Activated naive CD8-positive, alpha-beta T cell treated with anti-CD3 and anti-CD28 coated beads for 36 hours (primary cell): ENCODE measurements around the gene ST3GAL4. TPM values are rescaled to one million over a fixed set of nuclear protein-coding genes. Genes with fewer than 3 reads are reported as not detected.
A peak's percentile ranks its signal among the peaks of the same experiment; 100 is the strongest.

Experiments used
- DNase-seq: peaks from one replicate; pipeline ENCODE4 v3.0.0; 2021
- H3K27ac Mint-ChIP-seq: one replicate; pipeline ENCODE4 v1.8.0; 2022; ENCODE audit warnings: mild to moderate bottlenecking, moderate library complexity, mixed read lengths
- H3K27me3 Mint-ChIP-seq: one replicate; pipeline ENCODE4 v1.8.0; 2022; ENCODE audit warnings: mild to moderate bottlenecking, mixed read lengths
- H3K36me3 Mint-ChIP-seq: one replicate; pipeline ENCODE4 v1.8.0; 2021; ENCODE audit warnings: mild to moderate bottlenecking, mixed read lengths
- H3K4me1 Mint-ChIP-seq: one replicate; pipeline ENCODE4 v1.8.0; 2021; ENCODE audit warnings: mixed read lengths
- H3K4me3 Mint-ChIP-seq: one replicate; pipeline ENCODE4 v1.8.0; 2022; ENCODE audit warnings: mild to moderate bottlenecking, moderate library complexity, mixed read lengths
- H3K9me3 Mint-ChIP-seq: one replicate; pipeline ENCODE4 v1.8.0; 2022; ENCODE audit warnings: mixed read lengths
- total RNA-seq, 2 experiments: library from RNA; stranded (reverse); gene quantifications; one replicate each; pipeline ENCODE4 v1.2.3, GENCODE V29; 2021

Gene ST3GAL4
- total RNA-seq, 2 experiments from 2014 or later: 10.6 to 11.8 TPM

DNA sequence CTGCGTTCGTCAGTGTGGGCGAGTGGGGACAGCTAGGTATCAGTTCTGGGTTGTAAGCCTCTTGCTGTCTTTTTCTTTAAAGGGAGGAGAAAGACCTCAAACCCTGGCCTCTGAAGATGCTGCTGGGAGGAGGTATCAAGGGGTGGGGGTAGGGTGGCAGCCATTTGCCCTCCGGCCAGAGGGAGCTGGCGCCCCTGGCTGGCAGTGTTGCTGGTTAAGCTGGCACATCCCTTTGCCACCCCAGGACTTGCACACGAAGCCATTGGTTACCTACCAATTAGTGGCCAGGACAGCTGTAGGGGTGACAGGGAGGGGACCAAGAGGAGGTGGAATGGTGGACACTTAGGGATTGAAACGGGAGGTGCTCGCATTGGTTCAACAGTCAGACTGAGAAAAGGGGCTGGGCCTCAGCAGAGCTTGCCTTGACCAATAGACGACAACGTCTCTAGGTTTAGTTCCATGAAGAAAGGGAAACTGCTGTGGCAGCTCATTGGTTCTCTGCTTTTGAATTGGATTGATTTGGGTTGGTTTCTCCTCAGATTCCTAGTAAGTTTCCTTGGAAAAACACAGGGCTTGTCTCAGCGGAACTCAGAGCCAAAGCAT is 77.9 kb downstream of the ST3GAL4 start:
- H3K4me3 Mint-ChIP-seq: no peak overlapping the region
- DNase-seq: no peak
- no peaks in the 10 kb centered on the region for H3K27me3 Mint-ChIP-seq
- no peaks in the 10 kb centered on the region for H3K4me1 Mint-ChIP-seq
- no peaks in the 10 kb centered on the region for H3K9me3 Mint-ChIP-seq
- H3K36me3 Mint-ChIP-seq: no peaks in the 10 kb centered on the region
- H3K27ac Mint-ChIP-seq: no peak overlapping the region

DNA sequence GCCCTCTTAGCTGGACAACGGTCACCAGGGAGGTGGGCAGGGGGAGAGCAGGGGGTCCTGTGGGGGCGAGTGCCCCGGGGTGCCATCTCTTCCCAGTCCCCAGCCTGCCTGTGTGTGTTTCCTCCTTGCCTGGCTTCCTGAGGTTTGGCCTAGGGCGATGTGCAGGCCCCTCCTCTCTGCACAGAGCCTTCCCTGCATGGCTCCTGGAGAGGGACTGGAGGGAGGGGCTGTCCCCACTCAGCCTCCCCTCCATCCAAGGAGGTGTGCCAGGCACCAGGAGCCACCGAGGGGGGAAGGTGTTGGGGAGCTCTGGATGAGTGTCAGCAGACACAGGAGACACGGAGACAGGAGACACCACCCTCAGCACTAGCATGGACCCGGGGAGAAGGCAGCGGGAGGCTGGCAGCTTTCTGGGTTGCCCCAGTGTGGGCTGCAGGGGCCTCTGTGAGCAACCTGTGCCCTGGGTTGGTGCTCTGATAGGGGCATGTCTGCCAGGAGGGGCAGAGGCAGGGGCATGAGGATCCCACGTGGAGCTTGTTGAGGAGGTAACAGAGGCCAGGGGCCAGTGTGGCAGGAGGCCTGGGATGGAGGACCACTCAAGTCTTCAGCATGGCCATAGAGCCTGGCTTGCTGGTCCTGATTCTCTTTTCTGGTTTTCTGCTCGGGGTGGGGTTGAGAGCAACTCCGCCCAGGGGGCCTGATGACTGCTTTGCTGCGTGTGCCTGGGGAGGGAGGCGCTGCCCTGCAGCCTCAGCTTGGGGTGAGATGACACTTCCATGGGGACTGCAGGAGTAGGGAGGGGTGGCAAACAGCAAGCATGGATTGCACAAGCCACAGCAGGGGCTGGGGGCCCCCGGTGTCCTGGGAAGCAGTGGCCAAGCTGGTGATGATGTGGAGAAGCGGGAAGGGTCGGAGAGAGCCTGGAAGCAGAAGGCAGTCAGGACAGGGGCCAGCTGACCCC is 78.8 kb downstream of the ST3GAL4 start:
- H3K27me3 Mint-ChIP-seq: no peaks in the 10 kb centered on the region
- H3K4me3 Mint-ChIP-seq: no peak overlapping the region
- H3K27ac Mint-ChIP-seq: no peak overlapping the region
- no peaks in the 10 kb centered on the region for H3K9me3 Mint-ChIP-seq
- H3K36me3 Mint-ChIP-seq: no peaks in the 10 kb centered on the region
- DNase-seq: no peak
- H3K4me1 Mint-ChIP-seq: no peaks in the 10 kb centered on the region

DNA sequence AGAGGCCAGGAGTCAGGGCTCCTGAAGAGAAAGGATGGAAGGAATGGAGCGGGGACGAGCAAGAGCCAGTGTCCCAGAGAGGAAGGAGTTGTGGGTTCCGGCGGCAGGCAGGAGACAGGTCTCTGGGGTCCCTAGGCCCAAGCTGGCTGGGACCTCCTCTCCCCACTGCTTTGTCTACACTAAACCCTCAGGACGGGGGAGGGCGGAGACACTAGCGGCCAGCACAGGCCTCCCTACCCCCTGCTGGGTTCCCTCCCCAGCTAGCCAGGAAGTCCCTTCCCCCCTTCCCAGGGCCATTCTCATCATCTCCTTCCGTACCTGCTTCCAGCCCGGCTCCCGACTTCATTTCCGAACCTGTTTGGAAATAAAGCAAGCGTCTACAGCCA is 79.5 kb downstream of the ST3GAL4 start:
- no peaks in the 10 kb centered on the region for H3K9me3 Mint-ChIP-seq
- peaks cover 4% of the 10 kb centered on the region for H3K27me3 Mint-ChIP-seq
- H3K4me1 Mint-ChIP-seq: no peaks in the 10 kb centered on the region
- H3K27ac Mint-ChIP-seq: no peak overlapping the region
- no peak overlapping the region for H3K4me3 Mint-ChIP-seq
- no peaks in the 10 kb centered on the region for H3K36me3 Mint-ChIP-seq
- DNase-seq: no peak

DNA sequence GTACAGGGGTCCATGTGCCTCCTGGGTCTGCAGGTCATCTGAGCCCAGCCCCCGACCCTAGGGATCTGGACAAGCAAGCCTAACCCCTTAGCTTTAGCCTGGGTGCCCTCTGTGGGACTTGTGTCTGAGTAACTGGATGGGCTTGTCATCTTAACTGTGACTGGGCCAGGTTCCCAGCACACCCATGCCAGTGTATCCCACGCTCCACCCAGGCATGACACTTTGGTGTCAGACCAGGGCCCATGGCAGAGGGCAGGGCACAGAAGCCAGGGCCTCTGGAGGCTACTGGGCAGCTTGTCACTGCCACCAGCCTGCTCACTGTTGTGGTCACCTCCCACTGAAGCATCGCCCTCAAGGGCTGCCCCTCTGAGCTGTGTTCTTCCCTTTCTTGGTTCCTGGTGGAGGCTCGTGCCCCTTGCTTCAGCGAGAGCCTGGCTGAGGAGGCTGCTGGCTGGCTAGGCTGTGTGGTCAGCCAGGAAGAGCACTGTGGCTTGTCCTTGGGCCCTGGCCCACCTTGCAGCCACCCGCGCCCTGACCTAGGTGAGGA is 80.8 kb downstream of the ST3GAL4 start:
- H3K4me3 Mint-ChIP-seq: no peak overlapping the region
- peaks cover 9% of the 10 kb centered on the region for H3K27me3 Mint-ChIP-seq

DNA sequence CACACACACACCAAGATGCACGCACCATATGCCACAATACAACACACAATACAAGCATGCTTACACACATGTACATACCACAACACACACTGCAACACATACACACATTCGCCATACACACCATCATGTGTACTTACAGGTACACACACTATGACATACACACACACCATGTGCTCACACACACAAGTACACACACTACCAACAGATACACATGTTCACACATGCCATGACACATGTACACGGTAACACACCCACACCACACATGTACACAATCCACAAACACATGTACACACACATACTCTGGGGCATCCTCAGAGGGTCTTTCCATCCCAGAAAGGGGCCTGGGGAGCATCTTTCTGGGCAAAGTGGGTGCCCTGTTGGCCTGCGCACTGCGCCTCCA is 82.2 kb downstream of the ST3GAL4 start:
- H3K27ac Mint-ChIP-seq: no peak overlapping the region
- no peak overlapping the region for H3K4me3 Mint-ChIP-seq
- H3K9me3 Mint-ChIP-seq: no peaks in the 10 kb centered on the region
- no peaks in the 10 kb centered on the region for H3K36me3 Mint-ChIP-seq
- peaks cover 9% of the 10 kb centered on the region for H3K27me3 Mint-ChIP-seq
- no peak for DNase-seq
- peaks cover 1% of the 10 kb centered on the region for H3K4me1 Mint-ChIP-seq

More for the DNA sequence above, 80.8 kb downstream of the ST3GAL4 start:
- no peak overlapping the region for H3K27ac Mint-ChIP-seq
- peaks cover 1% of the 10 kb centered on the region for H3K4me1 Mint-ChIP-seq
- DNase-seq: no peak
- no peaks in the 10 kb centered on the region for H3K9me3 Mint-ChIP-seq
- no peaks in the 10 kb centered on the region for H3K36me3 Mint-ChIP-seq

DNA sequence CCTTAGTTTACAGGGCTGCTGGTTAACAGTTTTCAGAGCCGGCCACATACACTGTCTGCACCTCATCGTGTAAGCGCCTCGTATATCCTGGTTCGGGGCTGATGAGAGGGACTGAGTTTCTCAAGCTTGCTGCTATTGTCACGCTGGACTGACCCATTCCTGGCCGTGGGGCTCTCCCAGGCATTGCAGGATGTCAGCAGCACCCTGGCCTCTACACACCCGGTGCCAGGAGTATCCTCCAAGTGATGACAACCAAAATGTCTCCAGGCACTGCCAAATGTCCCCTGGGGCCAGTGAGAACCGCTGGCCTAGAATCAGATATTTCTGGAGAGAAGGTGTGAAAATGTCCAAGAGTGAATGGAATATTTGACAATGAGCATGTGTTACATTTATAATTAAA is 82.8 kb downstream of the ST3GAL4 start:
- H3K27ac Mint-ChIP-seq: no peak overlapping the region
- peaks cover 1% of the 10 kb centered on the region for H3K4me1 Mint-ChIP-seq
- no peaks in the 10 kb centered on the region for H3K36me3 Mint-ChIP-seq
- H3K4me3 Mint-ChIP-seq: no peak overlapping the region
- H3K9me3 Mint-ChIP-seq: no peaks in the 10 kb centered on the region
- peaks cover 13% of the 10 kb centered on the region for H3K27me3 Mint-ChIP-seq
- DNase-seq: no peak

DNA sequence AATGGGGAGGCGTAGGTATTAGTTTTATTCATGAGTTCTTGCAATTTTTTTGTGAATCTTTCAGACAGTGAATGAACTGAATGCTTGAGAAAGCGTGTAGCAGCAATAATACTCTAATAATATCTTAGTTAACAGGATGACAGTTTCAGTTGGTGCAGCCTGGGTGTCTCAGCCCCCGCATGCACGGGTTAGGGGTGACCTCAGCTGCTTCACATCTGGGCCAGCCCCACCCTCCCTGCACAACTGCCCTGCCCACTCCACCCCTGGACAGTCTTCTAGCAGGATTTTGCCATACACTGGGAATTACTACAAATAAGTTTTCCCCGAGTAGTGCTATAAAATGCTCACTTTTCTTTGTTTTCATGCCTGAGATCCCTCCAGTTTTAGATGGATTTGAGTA is 83.2 kb downstream of the ST3GAL4 start:
- H3K36me3 Mint-ChIP-seq: no peaks in the 10 kb centered on the region
- H3K27ac Mint-ChIP-seq: no peak overlapping the region
- H3K27me3 Mint-ChIP-seq: peaks cover 13% of the 10 kb centered on the region
- no peak for DNase-seq
- peaks cover 1% of the 10 kb centered on the region for H3K4me1 Mint-ChIP-seq
- H3K4me3 Mint-ChIP-seq: no peak overlapping the region
- H3K9me3 Mint-ChIP-seq: no peaks in the 10 kb centered on the region

DNA sequence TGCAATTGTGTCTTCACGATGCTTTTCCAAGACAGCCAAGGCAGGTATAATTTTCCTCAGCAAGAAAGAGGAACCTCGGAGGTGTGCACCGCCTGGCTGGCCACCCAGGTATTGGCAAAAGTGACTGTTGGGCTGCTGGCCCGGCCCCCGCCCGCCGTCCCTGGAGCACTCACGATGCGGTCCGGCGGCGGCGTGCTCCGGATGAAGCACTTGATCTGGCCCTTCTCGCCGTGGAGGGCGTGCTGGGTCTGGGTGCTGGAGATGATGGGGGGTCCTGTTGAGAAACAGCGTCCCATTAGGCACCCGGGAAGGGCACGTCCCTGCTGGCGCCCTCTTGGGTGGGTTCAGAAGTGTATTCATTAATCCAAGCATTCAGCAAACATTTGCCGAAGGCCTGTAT is 84.8 kb downstream of the ST3GAL4 start:
- H3K4me1 Mint-ChIP-seq: peaks cover 1% of the 10 kb centered on the region
- no peak for DNase-seq
- H3K4me3 Mint-ChIP-seq: no peak overlapping the region
- H3K36me3 Mint-ChIP-seq: no peaks in the 10 kb centered on the region
- no peaks in the 10 kb centered on the region for H3K9me3 Mint-ChIP-seq
- H3K27ac Mint-ChIP-seq: no peak overlapping the region
- H3K27me3 Mint-ChIP-seq: peaks cover 13% of the 10 kb centered on the region

DNA sequence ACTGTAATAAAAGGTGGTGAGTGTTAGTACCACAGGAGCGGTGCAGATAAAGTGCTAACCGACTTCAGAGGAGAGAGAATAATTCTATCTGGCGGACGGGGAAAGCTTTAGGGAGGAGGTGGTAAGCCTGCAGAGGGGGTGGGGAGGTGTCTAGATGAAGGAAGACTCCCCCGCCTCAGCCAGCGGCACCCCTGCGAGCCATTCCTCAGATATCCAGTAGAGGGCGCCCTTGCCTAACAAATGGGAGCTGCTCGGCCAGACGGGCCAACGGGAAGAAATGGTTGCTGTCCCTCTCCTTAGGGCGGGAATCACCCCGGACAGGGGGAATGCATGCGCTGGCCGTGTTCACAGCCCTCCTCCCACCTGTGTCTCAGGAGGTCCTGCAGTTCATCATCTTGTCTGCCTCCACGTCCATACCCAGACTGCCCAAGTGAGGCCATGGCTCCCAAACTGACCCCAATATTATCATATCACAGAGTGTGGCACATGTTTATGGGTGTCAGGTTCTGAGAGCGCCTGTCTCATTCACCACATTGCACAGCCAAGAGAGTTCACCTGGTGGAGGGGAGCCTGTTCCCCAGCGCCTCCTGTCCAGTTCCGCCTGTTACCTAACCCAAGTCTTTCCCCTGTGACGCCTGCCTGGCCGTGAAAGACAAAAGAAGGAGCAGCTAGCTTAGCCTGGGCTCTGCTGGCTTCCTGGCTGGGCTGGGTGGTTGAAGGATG is 85.5 kb downstream of the ST3GAL4 start:
- H3K9me3 Mint-ChIP-seq: no peaks in the 10 kb centered on the region
- H3K27me3 Mint-ChIP-seq: peaks cover 13% of the 10 kb centered on the region
- H3K36me3 Mint-ChIP-seq: no peaks in the 10 kb centered on the region
- DNase-seq: peak; percentile 72
- H3K4me3 Mint-ChIP-seq: no peak overlapping the region
- H3K27ac Mint-ChIP-seq: no peak overlapping the region
- H3K4me1 Mint-ChIP-seq: peaks cover 1% of the 10 kb centered on the region

DNA sequence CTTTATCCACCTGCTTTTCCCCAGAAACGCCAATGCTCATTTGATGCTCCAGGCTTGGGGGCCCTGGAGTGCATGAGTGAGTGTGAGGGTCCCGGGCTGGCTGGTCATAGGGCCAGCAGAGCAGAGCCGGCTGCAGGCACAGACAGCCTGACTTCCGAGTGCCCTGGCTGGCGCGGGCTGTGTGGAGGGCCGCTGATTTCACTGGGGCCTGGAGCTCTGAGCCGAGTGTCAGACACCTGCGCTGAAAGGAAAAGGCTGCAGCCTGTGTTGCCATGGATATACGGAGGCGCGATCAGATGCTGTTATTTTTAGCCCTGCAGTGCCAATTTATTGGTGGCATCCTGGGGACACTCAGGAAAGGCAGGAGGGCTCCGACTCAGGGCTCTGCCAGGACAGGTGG is 87.6 kb downstream of the ST3GAL4 start:
- DNase-seq: no peak
- H3K27me3 Mint-ChIP-seq: peaks cover 13% of the 10 kb centered on the region
- H3K27ac Mint-ChIP-seq: no peak overlapping the region
- H3K4me3 Mint-ChIP-seq: no peak overlapping the region
- H3K9me3 Mint-ChIP-seq: no peaks in the 10 kb centered on the region
- peaks cover 1% of the 10 kb centered on the region for H3K4me1 Mint-ChIP-seq
- no peaks in the 10 kb centered on the region for H3K36me3 Mint-ChIP-seq

DNA sequence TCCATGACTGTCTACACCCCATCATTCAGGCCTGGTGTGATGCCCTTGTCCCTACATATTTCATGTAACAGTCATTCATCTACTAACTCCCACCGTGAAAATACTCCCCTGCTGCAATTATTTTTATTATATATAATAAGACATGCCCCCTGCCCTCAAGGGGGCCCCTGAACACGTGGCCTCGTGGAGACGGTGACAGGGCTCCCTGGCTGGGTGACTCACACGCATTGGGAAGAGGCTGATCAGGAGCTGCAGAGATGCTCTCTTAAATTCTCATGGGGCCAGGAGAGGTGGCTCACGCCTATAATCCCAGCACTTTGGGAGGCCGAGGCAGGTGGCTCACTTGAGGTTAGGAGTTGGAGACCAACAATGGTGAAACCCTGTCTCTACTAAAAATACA is 88.6 kb downstream of the ST3GAL4 start:
- H3K4me1 Mint-ChIP-seq: peaks cover 1% of the 10 kb centered on the region
- no peak overlapping the region for H3K4me3 Mint-ChIP-seq
- H3K27ac Mint-ChIP-seq: no peak overlapping the region
- no peaks in the 10 kb centered on the region for H3K36me3 Mint-ChIP-seq
- no peak for DNase-seq
- peaks cover 13% of the 10 kb centered on the region for H3K27me3 Mint-ChIP-seq
- H3K9me3 Mint-ChIP-seq: no peaks in the 10 kb centered on the region

DNA sequence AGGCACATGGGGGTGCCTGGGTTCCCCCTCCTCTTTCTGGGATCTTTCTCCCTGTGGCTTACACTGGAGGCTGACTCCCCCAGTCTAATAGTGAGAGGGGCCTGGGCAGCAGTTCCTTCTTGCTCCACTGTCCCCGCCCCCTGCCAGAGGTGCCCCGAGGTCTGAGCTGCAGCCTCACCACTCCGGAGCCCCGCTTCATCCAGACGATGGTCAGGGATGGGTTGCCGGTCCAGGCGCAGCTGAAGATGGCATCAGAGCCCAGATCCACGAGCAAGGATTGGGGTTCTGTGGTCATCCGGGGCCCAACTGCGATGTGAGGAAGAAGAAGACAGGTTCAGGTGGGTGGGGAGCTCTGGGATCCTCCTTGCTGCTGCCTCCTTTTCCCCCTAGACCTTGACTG is 91.1 kb downstream of the ST3GAL4 start:
- peaks cover 10% of the 10 kb centered on the region for H3K9me3 Mint-ChIP-seq
- no peaks in the 10 kb centered on the region for H3K36me3 Mint-ChIP-seq
- H3K4me1 Mint-ChIP-seq: no peaks in the 10 kb centered on the region
- H3K27ac Mint-ChIP-seq: no peak overlapping the region
- no peak for DNase-seq
- no peak overlapping the region for H3K4me3 Mint-ChIP-seq
- peaks cover 4% of the 10 kb centered on the region for H3K27me3 Mint-ChIP-seq

DNA sequence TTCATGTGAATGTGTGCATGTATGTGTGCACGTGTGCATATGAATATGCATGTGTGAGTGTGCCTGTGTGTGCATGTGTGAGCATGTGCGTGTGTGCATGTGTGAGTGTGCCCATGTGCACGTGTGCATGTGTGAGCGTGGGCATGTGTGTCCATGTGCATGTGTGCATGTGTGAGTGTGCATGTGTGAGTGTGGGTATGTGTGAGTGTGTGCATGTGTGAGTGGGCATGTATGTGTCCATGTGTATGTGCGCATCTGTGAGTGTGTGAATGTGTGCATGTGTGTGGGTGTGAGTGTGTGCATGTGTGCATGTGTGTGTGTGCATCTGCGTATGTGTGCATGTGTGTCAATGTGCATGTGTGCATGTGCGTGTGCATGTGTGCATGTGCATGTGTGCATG is 94.7 kb downstream of the ST3GAL4 start:
- Mint-ChIP-seq H3K27ac (no peak overlapping the region), H3K27me3 (no peaks in the 10 kb centered on the region), H3K9me3 (peaks cover 10% of the 10 kb centered on the region), H3K4me3 (no peak overlapping the region), H3K36me3 (no peaks in the 10 kb centered on the region), H3K4me1 (no peaks in the 10 kb centered on the region)
- DNase-seq: no peak

DNA sequence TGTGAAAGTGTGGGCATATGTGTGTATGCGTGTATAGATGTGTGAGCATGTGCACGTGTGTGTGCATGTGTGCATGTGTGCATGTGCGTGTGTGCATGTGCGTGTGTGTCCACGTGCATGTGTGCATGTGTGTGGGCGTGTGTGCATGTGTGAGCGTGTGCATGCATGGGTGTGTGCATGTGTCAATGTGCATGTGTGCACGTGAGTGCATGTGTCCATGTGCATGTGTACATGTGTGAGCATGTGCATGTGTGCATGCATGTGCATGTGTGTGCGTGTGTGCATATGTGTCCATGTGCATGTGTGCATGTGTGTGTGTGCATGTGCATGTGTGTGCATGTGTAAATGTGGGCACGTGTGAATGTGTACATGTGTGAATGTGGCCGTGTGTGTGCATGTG is 95.3 kb downstream of the ST3GAL4 start:
- Mint-ChIP-seq H3K27ac (no peak overlapping the region), H3K27me3 (no peaks in the 10 kb centered on the region), H3K4me3 (no peak overlapping the region), H3K4me1 (no peaks in the 10 kb centered on the region), H3K36me3 (no peaks in the 10 kb centered on the region), H3K9me3 (peaks cover 10% of the 10 kb centered on the region)
- no peak for DNase-seq

DNA sequence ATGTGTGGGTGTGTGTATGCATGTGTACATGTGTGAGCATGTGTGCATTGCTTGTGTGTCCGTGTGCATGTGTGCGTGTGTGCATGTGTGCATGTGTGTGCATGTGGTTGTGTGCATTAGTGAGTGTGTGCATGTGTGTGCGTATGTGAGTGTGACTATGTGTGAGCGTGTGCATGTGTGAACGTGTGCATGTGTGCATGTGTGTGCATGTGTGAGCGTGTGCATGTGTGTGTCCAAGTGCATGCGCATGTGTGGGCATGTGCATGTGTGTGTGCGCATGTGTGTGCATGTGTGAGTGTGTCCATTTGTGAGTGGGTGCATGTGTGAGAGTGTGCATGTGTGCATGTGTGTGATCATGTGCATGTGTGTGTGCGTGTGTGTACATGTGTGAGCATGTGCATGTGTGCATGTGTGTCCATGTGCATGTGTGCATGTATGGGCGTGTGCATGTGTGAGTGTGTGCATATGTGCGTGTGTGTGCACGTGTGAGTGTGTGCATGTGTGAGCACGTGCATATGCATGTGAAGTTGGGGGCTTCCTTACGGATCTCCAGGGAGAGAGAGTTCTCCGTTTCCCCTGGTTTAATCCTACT is 95.8 kb downstream of the ST3GAL4 start:
- Mint-ChIP-seq H3K36me3 (no peaks in the 10 kb centered on the region), H3K4me3 (no peak overlapping the region), H3K27me3 (no peaks in the 10 kb centered on the region), H3K27ac (no peak overlapping the region), H3K9me3 (peaks cover 10% of the 10 kb centered on the region), H3K4me1 (no peaks in the 10 kb centered on the region)
- DNase-seq: no peak
